ENCODE results near the gene CHRM4. TPM values are rescaled to one million over a fixed set of nuclear protein-coding genes. Genes with fewer than 3 reads are reported as not detected.

CHRM4 gene
- total RNA-seq, 4 donors from 2014 or later = 0.22 TPM; not detected in 3

- TF ChIP-seq POLR2A (IDR thresholded peaks at IDR 0.05) (no peak), CTCF (IDR thresholded peaks at IDR 0.05) (no peak)
- no peaks in the 10 kb centered on the region for H3K4me1 ChIP-seq
- 17 to 30% methylated on average over 7 to 14 of the region's 16 CpGs for WGBS, 2 donors
- intact Hi-C loops (cut with DNase I) = no loop called here
- no peak for DNase-seq
- H3K36me3 ChIP-seq = no peaks in the 10 kb centered on the region
- no peak overlapping the region for H3K4me3 ChIP-seq (replicated peaks in 1 of 3)
- no peaks in the 10 kb centered on the region for H3K27me3 ChIP-seq
- no peaks in the 10 kb centered on the region for H3K9me3 ChIP-seq
- H3K27ac ChIP-seq = peak overlapping the region in 2 of 3 donors; percentile 11 to 44
Measured at GRCh38 chr11:46338988-46339666, 52.4 kb downstream of the CHRM4 start.

GRCh38 chr11:46338636-46338987 lies 53.0 kb downstream of the CHRM4 start:
- H3K4me3 ChIP-seq (replicated peaks in 1 of 3) = no peak overlapping the region
- peaks cover 0 to 2% of the 10 kb centered on the region in 2 donors for H3K4me1 ChIP-seq
- H3K27me3 ChIP-seq = peaks cover 4% of the 10 kb centered on the region
- intact Hi-C loops (cut with DNase I) = no loop called here
- no peaks in the 10 kb centered on the region for H3K9me3 ChIP-seq
- no peak for TF ChIP-seq POLR2A (IDR thresholded peaks at IDR 0.05)
- TF ChIP-seq CTCF (IDR thresholded peaks at IDR 0.05) = no peak
- peak overlapping the region in 2 of 3 donors; percentile 11 to 44 for H3K27ac ChIP-seq
- 49 to 53% methylated on average over 6 to 9 of the region's 9 CpGs for WGBS, 2 donors
- no peak for DNase-seq
- H3K36me3 ChIP-seq = no peaks in the 10 kb centered on the region

GRCh38 chr11:46337626-46338345 lies 53.8 kb downstream of the CHRM4 start:
- no peaks in the 10 kb centered on the region for H3K9me3 ChIP-seq
- TF ChIP-seq CTCF (IDR thresholded peaks at IDR 0.05) (no peak), POLR2A (IDR thresholded peaks at IDR 0.05) (no peak)
- 79 to 87% methylated on average over 13 of the region's 13 CpGs for WGBS, 2 donors
- H3K27me3 ChIP-seq = peaks cover 9% of the 10 kb centered on the region
- no peak overlapping the region for H3K27ac ChIP-seq
- no peak overlapping the region for H3K4me3 ChIP-seq (replicated peaks in 1 of 3)
- no peak for DNase-seq
- H3K36me3 ChIP-seq = no peaks in the 10 kb centered on the region
- intact Hi-C loops (cut with DNase I) = no loop called here
- peaks cover 0 to 10% of the 10 kb centered on the region in 2 donors for H3K4me1 ChIP-seq

- no peaks in the 10 kb centered on the region for H3K36me3 ChIP-seq
- no peaks in the 10 kb centered on the region for H3K9me3 ChIP-seq
- DNase-seq = no peak
- peaks cover 4 to 16% of the 10 kb centered on the region in 2 donors for H3K4me1 ChIP-seq
- H3K4me3 ChIP-seq (replicated peaks in 1 of 3) = no peak overlapping the region
- peaks cover 15% of the 10 kb centered on the region for H3K27me3 ChIP-seq
- H3K27ac ChIP-seq = no peak overlapping the region
- 91 to 92% methylated on average over 12 of the region's 12 CpGs for WGBS, 2 donors
- TF ChIP-seq POLR2A (IDR thresholded peaks at IDR 0.05) (no peak), CTCF (IDR thresholded peaks at IDR 0.05) (no peak)
- intact Hi-C loops (cut with DNase I) = no loop called here
Measured at GRCh38 chr11:46336563-46337180, 54.9 kb downstream of the CHRM4 start.
